GM12891 (cell line): ENCODE results near the gene RBL2.

Source experiments
- POLR2A ChIP-seq: IDR thresholded peaks from 2 replicates; pipeline ENCODE4 v1.6.1; 2011; ENCODE audit warnings: low read depth, low read length, control low read depth
- SPI1 ChIP-seq: IDR thresholded peaks from 2 replicates; pipeline ENCODE4 v1.6.1; 2011; ENCODE audit warnings: low read depth, low read length, control low read depth

- TF ChIP-seq POLR2A (no peak), SPI1 (no peak)
These were observed 95.8 kb downstream of the RBL2 start for GRCh38 chr16:53530046-53530445.
